Measurements from ENCODE around the gene PAPLN. TPM values are rescaled to one million over a fixed set of nuclear protein-coding genes. Genes with fewer than 3 reads are reported as not detected.

Gene PAPLN
- total RNA-seq, 2 donors from 2014 or later, result 18.4 to 20.1 TPM

- H3K4me3 Mint-ChIP-seq, result no peak overlapping the region
- WGBS, 2 experiments (ENCODE audit: insufficient coverage in 1 of 2, insufficient read length in 1 of 2), result 85 to 89% methylated on average over 8 to 10 of the region's 10 CpGs
- no peak overlapping the region for H3K4me3 ChIP-seq (ENCODE audit: low read length)
- H3K27ac ChIP-seq (ENCODE audit: low read depth, low read length), result no peak overlapping the region
- no peaks in the 10 kb centered on the region for H3K9me3 ChIP-seq (ENCODE audit: control insufficient read depth, low read length)
- TF ChIP-seq, protein P1, sequence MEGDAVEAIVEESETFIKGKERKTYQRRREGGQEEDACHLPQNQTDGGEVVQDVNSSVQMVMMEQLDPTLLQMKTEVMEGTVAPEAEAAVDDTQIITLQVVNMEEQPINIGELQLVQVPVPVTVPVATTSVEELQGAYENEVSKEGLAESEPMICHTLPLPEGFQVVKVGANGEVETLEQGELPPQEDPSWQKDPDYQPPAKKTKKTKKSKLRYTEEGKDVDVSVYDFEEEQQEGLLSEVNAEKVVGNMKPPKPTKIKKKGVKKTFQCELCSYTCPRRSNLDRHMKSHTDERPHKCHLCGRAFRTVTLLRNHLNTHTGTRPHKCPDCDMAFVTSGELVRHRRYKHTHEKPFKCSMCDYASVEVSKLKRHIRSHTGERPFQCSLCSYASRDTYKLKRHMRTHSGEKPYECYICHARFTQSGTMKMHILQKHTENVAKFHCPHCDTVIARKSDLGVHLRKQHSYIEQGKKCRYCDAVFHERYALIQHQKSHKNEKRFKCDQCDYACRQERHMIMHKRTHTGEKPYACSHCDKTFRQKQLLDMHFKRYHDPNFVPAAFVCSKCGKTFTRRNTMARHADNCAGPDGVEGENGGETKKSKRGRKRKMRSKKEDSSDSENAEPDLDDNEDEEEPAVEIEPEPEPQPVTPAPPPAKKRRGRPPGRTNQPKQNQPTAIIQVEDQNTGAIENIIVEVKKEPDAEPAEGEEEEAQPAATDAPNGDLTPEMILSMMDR (conservative IDR thresholded peaks at IDR 0.05), result no peak
- H3K9ac ChIP-seq (ENCODE audit: extremely low read depth, low read length, poor library complexity, severe bottlenecking), result no peak overlapping the region
- peaks cover 5% of the 10 kb centered on the region for H3K4me1 ChIP-seq (ENCODE audit: control insufficient read depth, insufficient read depth, low read length)
- no peaks in the 10 kb centered on the region for H3K9me3 Mint-ChIP-seq
- peaks cover 65% of the 10 kb centered on the region for H3K27me3 ChIP-seq (ENCODE audit: control insufficient read depth, insufficient read depth, low read length, poor library complexity, severe bottlenecking)
- DNase-seq, result peak; percentile 39
- H3K27ac Mint-ChIP-seq, result no peak overlapping the region
- peaks cover 86% of the 10 kb centered on the region for H3K27me3 Mint-ChIP-seq (ENCODE audit: insufficient read depth)
- peaks cover 19% of the 10 kb centered on the region for H3K4me1 Mint-ChIP-seq
- no peaks in the 10 kb centered on the region for H3K36me3 ChIP-seq (ENCODE audit: control insufficient read depth, insufficient read depth, low read length)
- H3K36me3 Mint-ChIP-seq (ENCODE audit: low read depth), result peaks cover 5% of the 10 kb centered on the region
Measured at GRCh38 chr14:73240816-73241480, 3.6 kb downstream of the PAPLN start.

DNA sequence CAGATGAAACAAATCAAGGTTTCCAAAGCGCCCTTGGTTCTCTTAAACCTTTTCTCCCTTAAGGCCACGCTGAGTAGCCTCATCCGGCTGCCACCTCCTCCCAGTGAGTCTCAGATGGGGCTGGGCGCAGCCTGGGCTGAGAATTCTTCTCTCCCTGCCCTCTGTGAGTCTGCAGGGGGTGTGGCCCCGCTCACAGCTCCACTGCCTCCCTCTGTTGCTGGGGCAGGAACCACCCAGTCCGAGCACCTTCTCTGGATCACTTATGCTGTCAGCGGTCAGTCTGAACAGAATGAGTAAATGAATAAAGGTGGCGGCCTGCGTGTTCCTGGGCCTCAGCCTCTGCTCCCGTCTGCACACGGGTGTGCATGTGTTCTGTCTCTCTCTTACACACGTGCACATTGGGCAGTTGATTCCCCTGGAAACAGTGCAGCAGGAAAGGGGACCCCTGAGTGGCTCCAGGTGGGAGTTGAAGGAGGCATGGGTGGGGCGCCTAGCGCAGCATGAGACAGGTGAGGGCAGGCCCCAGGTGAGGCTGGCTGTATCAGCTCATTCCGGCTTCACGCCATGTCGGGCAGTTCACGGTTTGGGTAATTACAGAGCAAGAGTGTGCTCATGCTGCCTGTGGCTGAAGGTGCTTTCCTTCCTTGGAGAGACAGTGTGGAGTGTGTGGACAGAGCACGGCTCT is 4.3 kb downstream of the PAPLN start:
- H3K4me3 Mint-ChIP-seq, result no peak overlapping the region
- whole genome bisulfite sequencing, 2 experiments (ENCODE audit: insufficient coverage in 1 of 2, insufficient read length in 1 of 2), result 88 to 97% methylated on average over 14 to 19 of the region's 19 CpGs

DNA sequence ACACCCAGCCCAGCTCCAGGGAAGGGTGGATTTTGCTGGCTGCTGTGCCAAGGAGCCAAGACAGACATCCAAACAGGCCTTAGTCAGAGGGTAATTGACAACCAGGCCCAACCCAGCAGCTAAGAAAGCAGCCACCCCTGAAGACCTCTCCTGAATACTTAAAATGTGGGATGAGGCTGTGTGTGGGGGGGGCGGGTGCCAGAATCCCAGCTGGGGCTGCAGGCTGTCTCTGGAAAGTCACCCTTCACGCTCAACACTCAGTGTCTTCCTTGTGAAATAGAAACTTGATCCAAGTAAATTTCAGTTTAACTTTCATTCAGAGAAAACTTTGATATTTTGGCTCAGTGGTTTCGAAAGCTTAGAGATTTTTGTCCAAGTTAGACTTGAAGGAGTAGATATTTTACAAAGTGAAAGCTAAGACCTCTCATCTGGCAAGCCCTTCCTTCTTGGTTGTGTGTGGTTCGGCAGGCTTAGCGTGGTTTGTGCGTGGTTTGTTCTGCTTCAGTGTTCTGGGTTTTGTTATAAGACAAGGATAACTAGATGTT is 5.1 kb downstream of the PAPLN start:
- peaks cover 6% of the 10 kb centered on the region for H3K4me1 Mint-ChIP-seq
- TF ChIP-seq, protein P1 (conservative IDR thresholded peaks at IDR 0.05), result no peak
- H3K27ac Mint-ChIP-seq, result no peak overlapping the region
- H3K9me3 Mint-ChIP-seq, result no peaks in the 10 kb centered on the region
- Histone ChIP-seq H3K36me3 (ENCODE audit: control insufficient read depth, insufficient read depth, low read length) (no peaks in the 10 kb centered on the region), H3K9me3 (ENCODE audit: control insufficient read depth, low read length) (no peaks in the 10 kb centered on the region), H3K27ac (ENCODE audit: low read depth, low read length) (no peak overlapping the region), H3K4me3 (ENCODE audit: low read length) (no peak overlapping the region), H3K9ac (ENCODE audit: extremely low read depth, low read length, poor library complexity, severe bottlenecking) (no peak overlapping the region), H3K4me1 (ENCODE audit: control insufficient read depth, insufficient read depth, low read length) (peaks cover 5% of the 10 kb centered on the region), H3K27me3 (ENCODE audit: control insufficient read depth, insufficient read depth, low read length, poor library complexity, severe bottlenecking) (peaks cover 51% of the 10 kb centered on the region)
- no peak overlapping the region for H3K4me3 Mint-ChIP-seq
- H3K27me3 Mint-ChIP-seq (ENCODE audit: insufficient read depth), result peaks cover 82% of the 10 kb centered on the region
- H3K36me3 Mint-ChIP-seq (ENCODE audit: low read depth), result peaks cover 5% of the 10 kb centered on the region
- DNase-seq, result no peak
- 97 to 100% methylated on average over 2 to 5 of the region's 6 CpGs for WGBS, 2 experiments (ENCODE audit: insufficient coverage in 1 of 2, insufficient read length in 1 of 2)

More for the DNA sequence above, 4.3 kb downstream of the PAPLN start:
- H3K9me3 ChIP-seq (ENCODE audit: control insufficient read depth, low read length), result no peaks in the 10 kb centered on the region
- Mint-ChIP-seq H3K9me3 (no peaks in the 10 kb centered on the region), H3K36me3 (ENCODE audit: low read depth) (peaks cover 5% of the 10 kb centered on the region), H3K27ac (no peak overlapping the region), H3K27me3 (ENCODE audit: insufficient read depth) (peaks cover 82% of the 10 kb centered on the region), H3K4me1 (peaks cover 12% of the 10 kb centered on the region)
- TF ChIP-seq, protein P1 (conservative IDR thresholded peaks at IDR 0.05), result no peak
- no peaks in the 10 kb centered on the region for H3K36me3 ChIP-seq (ENCODE audit: control insufficient read depth, insufficient read depth, low read length)
- no peak overlapping the region for H3K27ac ChIP-seq (ENCODE audit: low read depth, low read length)
- no peak overlapping the region for H3K4me3 ChIP-seq (ENCODE audit: low read length)
- H3K4me1 ChIP-seq (ENCODE audit: control insufficient read depth, insufficient read depth, low read length), result peaks cover 5% of the 10 kb centered on the region
- no peak overlapping the region for H3K9ac ChIP-seq (ENCODE audit: extremely low read depth, low read length, poor library complexity, severe bottlenecking)
- DNase-seq, result peak; percentile 65
- peaks cover 59% of the 10 kb centered on the region for H3K27me3 ChIP-seq (ENCODE audit: control insufficient read depth, insufficient read depth, low read length, poor library complexity, severe bottlenecking)
